ENCODE measurements around the gene DIAPH3.

- peak; percentile 16 to 39 (median 30); a peak in 3 of 4 replicates for TF ChIP-seq CTCF (IDR thresholded peaks at IDR 0.05; ENCODE audit: control extremely low read depth in 1 of 3, insufficient read depth in 1 of 3, low read depth in 1 of 3, low read length in 3 of 3)
- no peak for TF ChIP-seq POLR2A (IDR thresholded peaks at IDR 0.05; ENCODE audit: control extremely low read depth in 1 of 2, low read depth in 2 of 2, low read length in 2 of 2)
- no peak for TF ChIP-seq SRF (IDR thresholded peaks at IDR 0.05; ENCODE audit: low read depth, low read length)
- no peak for TF ChIP-seq KDM1A (IDR thresholded peaks at IDR 0.05; ENCODE audit: borderline replicate concordance, low read length)
Observed at GRCh38 chr13:60211548-60211947, 47.8 kb upstream of the DIAPH3 start.

Measured in H1 (cell line).